NCI-H2107 (cell line): Measurements from ENCODE around the gene NDUFS8.
"Not testable (repeated sequence)": the region's sequence is repeated elsewhere in the genome, so short reads cannot be mapped to it uniquely, and the experiment has no call there.

Experiments used
- DNase-seq: peaks from one replicate; lab custom pipeline; 2025; lab: John Stamatoyannopoulos, UW

The NDUFS8 gene

DNA sequence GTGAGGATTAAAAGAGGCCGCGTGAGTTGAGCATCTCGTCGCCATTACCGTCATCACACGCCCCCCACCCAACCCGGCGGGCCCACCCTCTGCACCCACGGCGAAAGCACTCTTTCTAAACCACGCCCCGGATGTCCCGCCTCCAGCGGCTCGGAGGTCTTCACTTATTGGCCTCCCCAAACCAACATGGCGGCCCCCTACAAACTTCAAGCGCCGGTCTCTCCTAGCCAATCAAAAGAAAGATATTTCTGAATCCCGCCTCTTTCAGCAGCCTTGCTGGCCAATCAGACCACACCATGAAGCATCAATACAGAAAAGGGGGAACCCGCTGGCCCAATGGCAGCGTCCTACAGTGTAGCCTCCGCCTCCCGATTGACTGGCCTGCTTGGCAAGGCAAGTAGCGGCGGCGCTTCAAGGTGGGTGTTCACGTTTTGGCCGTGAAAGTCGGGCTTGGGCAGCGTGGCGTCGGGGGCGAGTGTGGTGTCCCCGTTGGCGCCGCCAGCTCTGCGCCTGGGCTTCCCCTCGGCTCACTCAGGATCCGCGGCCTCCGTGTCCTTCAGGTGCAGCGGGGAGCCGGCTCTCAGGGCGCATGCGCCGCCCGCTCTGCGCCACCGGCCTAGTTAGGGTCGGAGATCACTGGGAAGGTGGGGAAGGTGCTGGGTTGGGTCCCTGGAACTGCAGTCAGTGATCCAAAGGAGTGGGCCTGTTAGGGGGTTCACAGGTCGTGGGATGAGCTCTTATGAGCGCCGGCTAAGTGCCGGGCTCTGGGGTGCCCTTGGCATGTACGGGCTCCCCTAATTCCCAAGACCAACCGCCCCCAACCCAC lies at the start of gene NDUFS8:
TSS of gene NDUFS8 (plus strand) at position 364 of the 826 bp plus-strand sequence. CDS start 1,471 bp downstream, outside the sequence.
- peak; percentile 84 for DNase-seq

- not testable (repeated sequence) for DNase-seq
Measured at GRCh38 chr11:67981226-67981625, 49.3 kb upstream of the NDUFS8 start.

GRCh38 chr11:67982255-67982857 lies 48.1 kb upstream of the NDUFS8 start:
- DNase-seq: not testable (repeated sequence)

DNA sequence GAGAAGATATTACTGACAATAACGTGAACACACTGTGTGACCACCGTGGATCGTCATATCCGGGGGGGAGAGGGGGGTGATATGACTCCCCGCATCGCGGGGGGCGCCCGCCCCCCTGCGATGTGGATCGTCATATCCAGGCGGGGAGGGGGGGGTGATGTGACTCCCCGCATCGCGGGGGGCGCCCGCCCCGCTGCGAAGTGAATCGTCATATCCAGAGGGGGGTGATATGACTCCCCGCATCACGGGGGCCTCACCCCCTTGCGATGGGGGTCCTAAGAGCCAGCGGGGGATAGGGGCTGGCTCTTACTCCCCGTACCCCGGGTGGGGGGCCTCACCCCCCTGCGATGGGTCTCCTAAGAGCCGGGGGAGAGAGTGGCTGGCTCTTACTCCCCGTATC lies 46.5 kb upstream of the NDUFS8 start:
- no peak for DNase-seq

DNA sequence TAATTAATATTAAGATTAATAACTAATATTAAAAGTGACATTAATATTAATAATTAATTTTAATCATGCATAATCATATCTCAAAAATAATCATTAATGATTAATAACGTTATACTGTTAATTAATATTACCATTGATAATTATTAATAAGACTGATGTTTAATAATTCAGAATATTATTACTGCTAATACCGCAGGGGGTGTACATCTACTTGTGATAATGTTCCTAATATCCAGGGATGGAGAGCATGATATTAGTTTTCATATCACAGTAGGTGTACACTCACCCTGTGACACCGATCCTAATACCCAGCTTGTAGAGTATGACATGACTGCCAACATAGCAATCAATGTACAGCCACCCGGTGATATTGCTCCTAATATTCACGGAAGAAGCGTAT lies 45.2 kb upstream of the NDUFS8 start:
- DNase-seq: not testable (repeated sequence)

DNA sequence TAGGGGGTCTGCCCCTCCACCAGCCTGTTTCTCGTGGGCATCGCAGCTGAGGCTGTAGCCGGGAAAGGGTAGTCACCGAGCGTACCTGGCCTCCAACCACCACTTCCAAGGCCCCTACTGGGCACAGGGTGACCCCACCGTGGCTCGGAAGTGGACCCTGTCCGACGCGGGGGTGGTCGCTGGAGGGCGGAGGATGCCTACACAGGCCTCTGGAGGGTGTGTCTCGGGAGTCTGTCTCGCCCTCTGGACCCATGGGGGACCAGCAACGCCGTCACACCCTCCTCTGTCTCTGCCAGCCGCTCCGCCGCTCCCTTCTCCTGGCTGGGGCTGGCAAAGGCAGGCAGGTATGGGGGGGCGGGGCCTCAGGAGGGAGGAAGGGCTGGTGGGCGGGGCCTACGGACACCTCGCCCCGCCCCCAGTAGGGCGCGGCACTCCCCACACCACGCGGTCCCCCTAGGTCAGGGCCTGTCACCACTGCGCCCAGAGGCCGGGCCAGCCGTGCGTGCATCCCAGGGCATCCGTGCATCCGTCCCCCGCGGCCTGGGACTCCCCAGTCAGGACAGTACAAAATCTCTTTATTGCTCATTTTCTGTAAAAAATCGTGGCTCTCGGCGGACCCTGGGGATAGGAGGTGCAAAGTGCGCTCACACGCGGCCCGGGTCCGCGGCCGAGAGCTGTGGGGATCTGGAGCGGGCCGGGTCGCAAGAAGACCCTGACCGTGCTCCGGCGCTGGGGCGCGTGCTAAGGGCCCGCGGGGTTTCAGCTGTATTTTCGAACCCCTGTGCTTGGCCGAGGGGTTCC lies 39.7 kb upstream of the NDUFS8 start:
- not testable (repeated sequence) for DNase-seq

DNA sequence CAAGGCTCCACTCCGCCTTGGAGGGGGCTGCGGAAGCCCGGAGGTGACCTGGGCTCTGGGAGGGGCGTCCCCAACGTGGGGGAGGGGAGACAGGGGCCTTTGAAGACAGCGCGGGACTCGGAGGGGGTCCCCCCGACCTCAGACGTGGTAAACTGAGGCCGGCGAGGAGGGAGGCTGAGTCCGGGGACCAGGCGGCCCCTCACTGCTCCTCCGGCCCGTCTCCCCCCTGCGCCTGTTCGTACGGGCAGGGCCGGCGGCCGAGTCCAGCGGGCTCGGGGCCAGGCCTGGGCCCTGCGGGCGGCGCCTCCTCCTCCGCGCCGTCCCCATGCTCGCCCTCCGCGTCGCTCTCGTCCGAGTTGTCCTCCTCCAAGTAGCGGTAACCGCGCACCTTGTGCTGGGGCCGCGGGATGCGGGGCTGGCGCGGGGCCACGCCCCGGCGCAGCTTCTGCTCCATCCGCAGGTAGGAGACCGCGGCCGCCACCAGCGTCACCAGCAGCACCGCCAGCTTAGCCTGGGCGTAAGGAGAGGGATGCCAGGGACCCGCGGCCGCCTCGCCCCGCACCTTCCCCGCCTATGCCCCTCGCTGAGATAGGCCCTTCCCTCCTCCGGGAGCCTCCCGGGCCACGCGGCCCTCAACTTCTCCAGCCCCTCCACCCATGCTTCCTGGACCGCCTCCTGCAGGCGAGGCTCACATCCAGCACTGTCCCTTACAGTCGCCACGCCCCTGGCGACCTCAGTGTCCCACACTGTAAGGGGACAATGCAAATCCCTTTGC lies 38.9 kb upstream of the NDUFS8 start:
- not testable (repeated sequence) for DNase-seq

DNA sequence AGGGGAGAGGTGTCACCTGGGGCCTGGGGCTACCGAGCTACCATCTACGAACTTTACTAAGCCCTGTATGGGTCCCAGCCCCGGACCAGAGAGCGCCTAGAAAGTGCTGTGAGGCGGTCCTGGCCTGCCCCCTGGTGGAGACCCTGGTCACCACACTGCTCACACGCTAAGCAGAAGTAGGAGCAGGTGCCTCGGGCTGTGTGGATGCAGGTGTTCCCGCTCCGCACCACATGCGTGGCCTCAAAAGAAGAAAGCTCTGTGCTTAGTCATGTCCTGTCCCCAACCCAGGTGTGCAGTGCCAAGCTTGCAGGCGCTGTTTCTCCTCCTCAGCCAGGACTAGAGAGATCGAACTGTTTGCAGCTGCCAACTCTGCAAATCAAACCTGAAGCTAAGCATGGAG lies 36.7 kb upstream of the NDUFS8 start:
- not testable (repeated sequence) for DNase-seq

DNA sequence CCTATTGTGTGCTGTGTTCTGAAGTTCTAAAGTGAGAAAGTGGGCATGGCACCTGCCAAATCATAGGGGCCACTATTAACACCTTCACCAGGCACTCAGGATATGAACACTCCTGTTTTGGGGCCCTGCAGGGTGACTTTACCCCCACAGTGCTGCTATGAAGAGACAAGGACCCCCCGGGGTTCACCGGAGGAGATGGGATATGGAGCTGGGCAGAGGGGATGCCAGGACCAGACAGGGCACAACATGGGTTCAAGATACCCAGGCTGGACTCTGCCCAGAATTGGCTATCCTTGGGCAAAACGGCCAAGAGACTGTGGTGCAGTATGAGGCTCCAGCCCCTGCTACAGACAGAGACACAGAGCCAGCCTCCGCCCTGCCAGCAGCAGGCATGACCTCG lies 36.1 kb upstream of the NDUFS8 start:
- not testable (repeated sequence) for DNase-seq

GRCh38 chr11:67995129-67995528 lies 35.4 kb upstream of the NDUFS8 start:
- not testable (repeated sequence) for DNase-seq

- not testable (repeated sequence) for DNase-seq
Measured at GRCh38 chr11:67995579-67995978, 34.9 kb upstream of the NDUFS8 start.

DNA sequence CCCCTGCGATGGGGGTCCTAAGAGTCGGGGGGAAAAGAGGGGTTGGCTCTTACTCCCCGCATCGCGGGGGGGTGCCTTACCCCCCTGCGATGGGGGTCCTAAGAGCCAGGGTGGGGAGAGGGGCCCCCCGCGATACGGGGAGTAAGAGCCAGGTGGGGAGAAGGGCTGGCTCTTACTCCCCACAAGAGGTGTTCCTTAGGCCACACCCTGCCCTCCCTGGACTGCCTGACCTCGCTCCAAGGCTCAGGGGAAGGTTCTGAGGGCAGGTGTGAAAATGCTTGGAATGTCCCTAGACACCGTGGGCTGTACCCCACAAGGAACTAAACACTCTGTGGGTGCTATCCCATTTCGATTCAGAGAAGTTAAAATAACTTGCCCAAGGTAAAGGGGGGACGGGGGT lies 34.4 kb upstream of the NDUFS8 start:
- no peak for DNase-seq

DNA sequence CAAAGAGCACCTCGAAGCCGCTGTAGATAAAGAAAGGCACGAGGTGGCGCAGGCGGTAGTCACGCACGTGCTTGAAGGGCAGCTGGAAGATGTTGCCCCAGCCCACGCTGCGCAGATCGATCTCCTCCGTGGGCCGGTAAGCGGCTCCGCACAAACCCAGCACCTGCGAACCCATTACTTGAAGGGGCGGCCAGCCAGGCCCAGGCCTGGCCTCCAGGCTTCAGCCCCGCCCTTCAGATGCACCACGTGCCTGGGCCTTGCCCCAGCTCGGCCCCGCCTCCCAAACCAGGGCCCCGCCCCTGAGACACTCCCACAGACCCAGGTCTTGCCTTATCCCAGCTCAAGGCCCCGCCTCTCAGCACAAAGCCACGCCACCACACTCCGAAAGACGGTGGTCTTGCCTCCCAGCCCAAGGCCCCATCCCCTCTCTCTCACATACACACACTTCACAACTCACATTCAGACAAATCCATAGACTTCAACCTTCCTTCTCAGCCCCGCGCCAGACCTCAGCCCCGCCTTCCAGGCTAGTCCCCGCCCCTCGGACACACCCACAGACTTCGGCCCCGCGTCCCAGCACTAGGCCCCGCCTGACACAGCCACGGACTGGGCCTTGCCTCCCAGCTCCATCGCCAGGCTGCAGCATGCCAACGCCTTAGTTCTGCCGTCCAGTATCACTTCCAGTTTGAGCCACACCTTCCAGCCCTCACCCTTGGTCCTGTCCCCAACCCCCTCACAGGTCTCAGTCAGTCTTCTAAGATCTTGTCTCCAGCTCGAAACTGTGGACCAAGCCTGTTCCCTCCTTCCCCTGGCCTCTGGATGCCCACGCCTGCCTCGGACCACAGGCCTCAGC lies 33.6 kb upstream of the NDUFS8 start:
- no peak for DNase-seq

DNA sequence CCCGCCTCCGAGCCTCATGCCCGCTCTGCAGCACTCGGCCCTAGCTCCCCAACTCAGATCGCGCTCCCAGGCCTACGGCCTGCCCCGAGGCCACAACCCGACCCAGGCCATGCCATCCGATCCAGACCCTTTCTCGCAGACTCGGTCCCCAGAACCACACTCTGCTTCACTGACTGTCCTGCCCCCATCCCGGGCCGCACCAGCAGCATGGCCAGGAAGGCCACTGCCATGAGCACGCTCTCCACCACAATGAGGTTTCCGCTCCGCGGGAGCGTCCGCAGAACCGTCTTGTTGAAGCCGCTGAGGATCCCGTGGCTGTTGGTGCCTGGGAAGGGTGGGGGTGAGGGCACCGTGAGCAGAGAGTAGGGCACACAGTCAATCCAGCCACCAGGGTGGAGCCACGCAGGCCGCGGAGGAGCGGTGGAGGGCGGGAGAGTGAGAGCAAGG lies 33.0 kb upstream of the NDUFS8 start:
- no peak for DNase-seq

GRCh38 chr11:67998150-67999045 lies 32.1 kb upstream of the NDUFS8 start:
- no peak for DNase-seq

DNA sequence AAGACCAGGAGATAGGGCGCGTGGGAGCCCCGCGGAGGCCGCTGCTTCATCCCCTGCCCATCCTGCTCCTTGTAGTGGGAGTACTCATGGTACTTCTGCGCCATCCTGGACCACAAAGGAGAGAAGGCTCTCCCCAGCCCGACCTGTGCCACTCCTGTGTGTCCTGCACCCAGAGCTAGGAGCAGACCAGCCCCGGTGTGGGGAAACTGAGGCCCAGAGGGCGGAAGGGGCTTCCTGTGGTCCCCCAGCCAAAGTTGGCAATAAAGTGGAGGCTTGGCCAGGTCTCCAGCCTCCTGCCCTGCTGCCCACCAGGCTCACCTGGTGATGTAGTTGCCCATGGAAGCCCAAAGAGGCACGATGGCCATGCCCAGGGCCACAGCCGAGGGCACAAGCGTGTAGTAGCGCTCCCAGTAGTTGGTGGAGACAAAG lies 31.3 kb upstream of the NDUFS8 start:
- DNase-seq: no peak

DNA sequence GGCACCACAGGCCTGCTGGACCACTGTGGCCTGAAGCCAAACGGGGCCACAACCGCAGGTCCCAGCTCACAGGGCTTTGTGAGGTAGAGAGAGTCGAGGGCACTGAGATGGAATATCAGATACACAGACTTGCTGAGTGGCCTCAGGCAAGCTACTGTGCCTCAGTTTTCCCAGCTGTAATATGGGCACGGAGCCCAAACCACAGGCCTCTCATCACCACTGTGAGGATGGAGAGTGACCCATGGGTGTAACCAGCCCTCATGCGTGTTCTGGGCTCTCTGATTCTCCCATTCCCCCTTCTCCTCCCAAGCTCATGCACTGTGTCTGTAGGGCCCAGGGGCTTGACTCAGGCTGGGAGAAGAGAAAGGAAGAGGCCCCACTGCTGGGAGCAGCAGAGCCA lies 30.8 kb upstream of the NDUFS8 start:
- no peak for DNase-seq

DNA sequence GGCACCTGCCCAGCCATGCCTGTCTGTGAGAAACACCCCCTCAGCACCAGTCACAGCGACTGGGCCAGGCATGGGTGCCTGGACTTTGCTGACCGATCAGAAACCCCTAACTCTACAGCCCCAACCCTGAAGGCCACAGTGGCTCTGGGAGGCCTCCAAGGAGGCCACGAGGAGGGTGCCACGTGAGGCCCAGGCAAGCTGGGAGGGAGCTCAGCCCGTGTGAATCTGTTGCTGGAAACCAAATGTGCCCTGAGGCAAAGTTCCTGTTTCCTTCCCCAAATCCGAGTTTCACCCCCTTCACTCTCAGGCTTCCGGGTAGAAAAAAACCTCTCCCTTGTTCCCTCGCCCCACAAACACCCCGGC lies 27.9 kb upstream of the NDUFS8 start:
- no peak for DNase-seq

- no peak for DNase-seq
Measured at GRCh38 chr11:68002938-68003845, 27.3 kb upstream of the NDUFS8 start.
